ENCODE data around the gene WDR48.
"Not testable (repeated sequence)": the region's sequence is repeated elsewhere in the genome, so short reads cannot be mapped to it uniquely, and the experiment has no call there.

Gene WDR48

GRCh38 chr3:39051649-39052561, at the start of gene WDR48, which contains the start of gene SCN11A:
TSS of gene WDR48 (plus strand) at chr3:39052016. CDS start at chr3:39052026, 10 bp downstream.
TSS of gene SCN11A (minus strand) at chr3:39051944. CDS start at chr3:38950362, 101,582 bp downstream.
- DNase-seq: peak; percentile 71

GRCh38 chr3:39005295-39005694, 46.5 kb upstream of the WDR48 start:
- DNase-seq: no peak

- DNase-seq: no peak
These were observed 40.6 kb upstream of the WDR48 start for GRCh38 chr3:39011191-39011736.

GRCh38 chr3:39013289-39013688, 38.5 kb upstream of the WDR48 start:
- no peak for DNase-seq

GRCh38 chr3:39013921-39014509, 37.8 kb upstream of the WDR48 start:
- DNase-seq: no peak

- DNase-seq: no peak
These were observed 36.4 kb upstream of the WDR48 start for GRCh38 chr3:39015418-39015817.

GRCh38 chr3:39019299-39019698, 32.5 kb upstream of the WDR48 start:
- no peak for DNase-seq

- DNase-seq: no peak
These were observed 30.8 kb upstream of the WDR48 start for GRCh38 chr3:39021029-39021428.

GRCh38 chr3:39021465-39022285, 30.1 kb upstream of the WDR48 start:
- no peak for DNase-seq

- DNase-seq: no peak
These were observed 29.6 kb upstream of the WDR48 start for GRCh38 chr3:39022286-39022630.

GRCh38 chr3:39024497-39024896, 27.3 kb upstream of the WDR48 start:
- no peak for DNase-seq

- no peak for DNase-seq
These were observed 26.4 kb upstream of the WDR48 start for GRCh38 chr3:39025222-39025970.

- DNase-seq: no peak
These were observed 23.3 kb upstream of the WDR48 start for GRCh38 chr3:39028546-39028945.

GRCh38 chr3:39029556-39029955, 22.3 kb upstream of the WDR48 start:
- DNase-seq: no peak

- no peak for DNase-seq
These were observed 13.7 kb upstream of the WDR48 start for GRCh38 chr3:39038165-39038564.

GRCh38 chr3:39050029-39050428, 1.8 kb upstream of the WDR48 start:
- no peak for DNase-seq

- DNase-seq: no peak
These were observed 767 bp downstream of the WDR48 start for GRCh38 chr3:39052583-39052982.

GRCh38 chr3:39053696-39054095, 1.9 kb downstream of the WDR48 start:
- DNase-seq: no peak

GRCh38 chr3:39056151-39056550, 4.3 kb downstream of the WDR48 start:
- no peak for DNase-seq

GRCh38 chr3:39061228-39061627, 9.4 kb downstream of the WDR48 start:
- DNase-seq: not testable (repeated sequence)

GRCh38 chr3:39062180-39062579, 10.4 kb downstream of the WDR48 start:
- DNase-seq: no peak

GRCh38 chr3:39063143-39063542, 11.3 kb downstream of the WDR48 start:
- DNase-seq: no peak

Data from NCI-H774 (cell line).